Calu3 (cell line): ENCODE results near the gene KCTD13. TPM values are rescaled to one million over a fixed set of nuclear protein-coding genes. Genes with fewer than 3 reads are reported as not detected.
A peak's percentile ranks its signal among the peaks of the same experiment; 100 is the strongest.

Experiments
- BruUV-seq: library from RNA; stranded (reverse); fragments of 400-500 nt; replicated peaks from 2 replicates; lab custom pipeline; 2021; lab: Mats Ljungman, UMichigan
- CTCF ChIA-PET: fragments of 300-600 bp; sonication (Branson Sonifier 250); formaldehyde crosslinking; loops from one replicate; lab custom pipeline; 2022; ENCODE audit warnings: antibody characterized with exemption; lab: Charles Lee
- DNase-seq: peaks from one replicate; pipeline ENCODE4 v3.0.0; 2022
- H3K27ac Mint-ChIP-seq: one replicate; pipeline ENCODE4 v1.8.0; 2022; ENCODE audit warnings: mixed read lengths; ENCODE audit not compliant: unreplicated experiment
- H3K27me3 Mint-ChIP-seq: one replicate; pipeline ENCODE4 v1.8.0; 2022; ENCODE audit warnings: mixed read lengths; ENCODE audit not compliant: unreplicated experiment
- H3K36me3 Mint-ChIP-seq: one replicate; pipeline ENCODE4 v1.8.0; 2022; ENCODE audit warnings: mild to moderate bottlenecking, moderate library complexity, mixed read lengths; ENCODE audit not compliant: insufficient read depth, unreplicated experiment
- H3K4me1 Mint-ChIP-seq: one replicate; pipeline ENCODE4 v1.8.0; 2022; ENCODE audit warnings: mild to moderate bottlenecking, low read depth, mixed read lengths; ENCODE audit not compliant: unreplicated experiment
- H3K4me3 Mint-ChIP-seq: one replicate; pipeline ENCODE4 v1.8.0; 2022; ENCODE audit warnings: mild to moderate bottlenecking, low read depth, moderate library complexity, mixed read lengths; ENCODE audit not compliant: unreplicated experiment
- H3K9me3 Mint-ChIP-seq: one replicate; pipeline ENCODE4 v1.8.0; 2022; ENCODE audit warnings: low read depth, mixed read lengths; ENCODE audit not compliant: unreplicated experiment
- CTCF ChIP-seq: fragments of 200-600 bp; IDR thresholded peaks from one replicate; pipeline ENCODE4 v1.8.0; 2022; ENCODE audit warnings: antibody characterized with exemption; ENCODE audit not compliant: unreplicated experiment
- intact Hi-C: fragments of 100-400 bp; cut with micrococcal nuclease; formaldehyde crosslinking; loops from one replicate; pipeline ENCODE4 v1.10.0; 2022; ENCODE audit not compliant: unreplicated experiment
- total RNA-seq: library from RNA; stranded (reverse); gene quantifications from 2 replicates; pipeline ENCODE4 v1.2.3, GENCODE V29; 2022

The KCTD13 gene
- total RNA-seq, 1 experiment from 2014 or later = 55.8 TPM

- Mint-ChIP-seq H3K4me1 (peaks cover 20% of the 10 kb centered on the region), H3K36me3 (peaks cover 82% of the 10 kb centered on the region), H3K9me3 (no peaks in the 10 kb centered on the region), H3K27ac (peak overlapping the region; percentile 3), H3K4me3 (peak overlapping the region; percentile 21), H3K27me3 (no peaks in the 10 kb centered on the region)
- BruUV-seq = TSS peak; percentile 70
- intact Hi-C loops = loop anchor here (10.0 kb wide), 1 partner anchor 79 kb away; the partner anchor contains the start of gene MVP
- CTCF ChIA-PET = no interaction called here
- TF ChIP-seq CTCF = no peak
- DNase-seq = no peak
Observed at GRCh38 chr16:29903590-29903989, 22.4 kb downstream of the KCTD13 start.

- Mint-ChIP-seq H3K4me1 (peaks cover 24% of the 10 kb centered on the region), H3K27ac (peak overlapping the region; percentile 61), H3K4me3 (peak overlapping the region; percentile 89), H3K36me3 (peaks cover 67% of the 10 kb centered on the region), H3K27me3 (no peaks in the 10 kb centered on the region), H3K9me3 (no peaks in the 10 kb centered on the region)
- CTCF ChIA-PET = interaction anchor here (0.6 to 2.6 kb wide), 6 partner anchors 9 to 740 kb away, joined by 3 to 13 read pairs (median 4); partner anchors contain the start of gene TMEM219
- BruUV-seq = no TSS peak
- TF ChIP-seq CTCF = no peak
- DNase-seq = no peak
- intact Hi-C loops = loop anchor here (2.0 to 10.0 kb wide), 2 partner anchors 13 to 77 kb away; partner anchors contain the start of gene MVP
Observed at GRCh38 chr16:29901607-29901945, 24.4 kb downstream of the KCTD13 start.

- H3K27me3 Mint-ChIP-seq = no peaks in the 10 kb centered on the region
- peak overlapping the region; percentile 89 for H3K4me3 Mint-ChIP-seq
- H3K27ac Mint-ChIP-seq = peak overlapping the region; percentile 95
- H3K36me3 Mint-ChIP-seq = peaks cover 62% of the 10 kb centered on the region
- CTCF ChIA-PET = interaction anchor here (0.5 to 2.6 kb wide), 17 partner anchors 10 to 886 kb away, joined by 3 to 13 read pairs (median 4); partner anchors contain the start of genes ALDOA, TAOK2, TLCD3B and TMEM219
- TF ChIP-seq CTCF = no peak
- no peaks in the 10 kb centered on the region for H3K9me3 Mint-ChIP-seq
- intact Hi-C loops = loop anchor here (2.0 to 10.0 kb wide), 2 partner anchors 14 to 76 kb away; partner anchors contain the start of gene MVP
- BruUV-seq = no TSS peak
- DNase-seq = no peak
- peaks cover 24% of the 10 kb centered on the region for H3K4me1 Mint-ChIP-seq
Observed at GRCh38 chr16:29900888-29901606, 25.0 kb downstream of the KCTD13 start.

GRCh38 chr16:29900102-29900887 lies 25.7 kb downstream of the KCTD13 start, which contains the start of gene ASPHD1:
Gene ASPHD1, plus strand, starts transcription at chr16:29900488. Its CDS starts 484 bp downstream, at chr16:29900972.
- Mint-ChIP-seq H3K36me3 (peaks cover 54% of the 10 kb centered on the region), H3K9me3 (no peaks in the 10 kb centered on the region), H3K27me3 (no peaks in the 10 kb centered on the region), H3K4me3 (peak within 1 kb of the TSS; percentile 89), H3K4me1 (peaks cover 24% of the 10 kb centered on the region), H3K27ac (peak within 1 kb of the TSS; percentile 95)
- CTCF ChIA-PET = interaction anchor here (0.5 to 2.6 kb wide), 26 partner anchors 13 to 887 kb away, joined by 3 to 13 read pairs (median 4); partner anchors contain the start of genes ALDOA, KCTD13, KIF22 and PAGR1
- TF ChIP-seq CTCF = no peak
- DNase-seq = peak; percentile 95
- intact Hi-C loops = loop anchor here (2.0 to 10.0 kb wide), 2 partner anchors 15 to 75 kb away; partner anchors contain the start of gene MVP
- BruUV-seq = no TSS peak
